Neural progenitor cell (in vitro differentiated cells): ENCODE data around the gene TMEM131L.

Source experiments
- CTCF ChIP-seq: fragments of 200-600 bp; sonication (generic); IDR thresholded peaks from 2 replicates; pipeline ENCODE4 v1.5.1; 2017; ENCODE audit warnings: antibody characterized with exemption, mild to moderate bottlenecking
- EZH2 ChIP-seq: fragments of 200-600 bp; sonication (generic); IDR thresholded peaks from 2 replicates; pipeline ENCODE4 v1.6.1; 2017; ENCODE audit warnings: antibody characterized with exemption, mild to moderate bottlenecking, moderate library complexity
- EZH2phosphoT487 ChIP-seq: fragments of 200-600 bp; sonication (generic); IDR thresholded peaks from 2 replicates; pipeline ENCODE4 v1.6.1; 2017; ENCODE audit warnings: antibody characterized with exemption

- TF ChIP-seq CTCF (no peak), EZH2phosphoT487 (no peak), EZH2 (no peak)
Measured at GRCh38 chr4:153603835-153604234, 137.7 kb downstream of the TMEM131L start.
